SK-N-SH (cell line): ENCODE results near the gene SH2B2. TPM values are rescaled to one million over a fixed set of nuclear protein-coding genes. Genes with fewer than 3 reads are reported as not detected.

Experiments used
- CTCF ChIA-PET: fragments of 300-600, 350-600 bp; formaldehyde crosslinking; extraction: SDS; loops from one replicate; lab custom pipeline; 2021; lab: Yijun Ruan, JAX
- POLR2A ChIA-PET: fragments of 350-600 bp; sonication (Branson Sonifier 250); formaldehyde crosslinking; extraction: SDS; loops from one replicate; lab custom pipeline; 2020; ENCODE audit warnings: antibody characterized with exemption, inconsistent platforms; lab: Yijun Ruan, JAX
- DNase-seq: peaks from one replicate; pipeline ENCODE4 v3.0.0; 2012
- H2AFZ ChIP-seq: fragments of 200-600 bp; sonication (generic); 2 replicates; pipeline ENCODE4 v1.8.1; 2016; ENCODE audit warnings: antibody characterized with exemption, mild to moderate bottlenecking, low read depth
- H3F3A ChIP-seq: fragments of 200-600 bp; sonication (generic); replicated peaks from 2 replicates; pipeline ENCODE3; 2016; ENCODE audit warnings: antibody characterized with exemption, mild to moderate bottlenecking; ENCODE audit not compliant: insufficient read depth
- H3K27ac ChIP-seq, 2 experiments: fragments of 200-500 bp in 1 of 2; fragments of 200-600 bp in 1 of 2; sonication (Bioruptor generic) in 1 of 2; sonication (generic), shearing (Covaris generic) in 1 of 2; 2 replicates each; pipeline versions ENCODE4 v1.5.1 to v1.6.1; 2014 to 2016; ENCODE audit warnings: low read depth in 2 of 2, inconsistent platforms in 1 of 2, low read length in 1 of 2, mild to moderate bottlenecking in 1 of 2, mixed read lengths in 1 of 2
- H3K27me3 ChIP-seq: fragments of 200-600 bp; sonication (generic), shearing (Covaris generic); 2 replicates; pipeline ENCODE4 v1.6.1; 2016; ENCODE audit warnings: mixed run types; ENCODE audit not compliant: insufficient read depth
- H3K36me3 ChIP-seq, 2 experiments: fragments of 200-500 bp in 1 of 2; fragments of 200-600 bp in 1 of 2; sonication (Bioruptor generic) in 1 of 2; sonication (generic) in 1 of 2; replicated peaks in 1 of 2; 2 replicates each; pipeline versions ENCODE3 to v1.5.1; 2014 to 2016; ENCODE audit warnings: low read length in 1 of 2, mild to moderate bottlenecking in 1 of 2; ENCODE audit not compliant: insufficient read depth in 2 of 2, control insufficient read depth in 1 of 2
- H3K4me1 ChIP-seq, 2 experiments: fragments of 200-500 bp in 1 of 2; fragments of 200-600 bp in 1 of 2; sonication (Bioruptor generic) in 1 of 2; sonication (generic), shearing (Covaris generic) in 1 of 2; 2 replicates each; pipeline versions ENCODE4 v1.5.1 to v1.6.1; 2014 to 2016; ENCODE audit warnings: low read depth in 1 of 2, low read length in 1 of 2, mixed run types in 1 of 2; ENCODE audit not compliant: insufficient read depth in 2 of 2, control insufficient read depth in 1 of 2
- H3K4me2 ChIP-seq: fragments of 200-600 bp; sonication (generic), shearing (Covaris generic); 2 replicates; pipeline ENCODE4 v1.6.1; 2017; ENCODE audit warnings: mixed run types
- H3K4me3 ChIP-seq, 2 experiments: fragments of 200-500 bp in 1 of 2; fragments of 200-600 bp in 1 of 2; sonication (Bioruptor generic) in 1 of 2; sonication (generic), shearing (Covaris generic) in 1 of 2; 2 replicates each; pipeline versions ENCODE4 v1.5.1 to v1.8.1; 2014 to 2016; ENCODE audit warnings: low read depth in 2 of 2, inconsistent platforms in 1 of 2, low read length in 1 of 2, mild to moderate bottlenecking in 1 of 2, mixed read lengths in 1 of 2, moderate library complexity in 1 of 2
- H3K79me2 ChIP-seq: fragments of 200-600 bp; sonication (generic); 2 replicates; pipeline ENCODE4 v1.8.1; 2017; ENCODE audit warnings: mild to moderate bottlenecking; ENCODE audit not compliant: insufficient read depth
- H3K9ac ChIP-seq: fragments of 200-600 bp; sonication (generic); 2 replicates; pipeline ENCODE4 v1.6.1; 2017; ENCODE audit warnings: mixed run types
- H3K9me2 ChIP-seq: fragments of 200-600 bp; sonication (generic); 2 replicates; pipeline ENCODE4 v1.6.1; 2017; ENCODE audit warnings: mixed run types
- H3K9me3 ChIP-seq: fragments of 200-600 bp; sonication (generic); 2 replicates; pipeline ENCODE4 v1.6.1; 2017; ENCODE audit warnings: mixed run types, mild to moderate bottlenecking, moderate library complexity
- H4K20me1 ChIP-seq: fragments of 200-600 bp; sonication (generic); 2 replicates; pipeline ENCODE4 v1.6.1; 2017; ENCODE audit warnings: mild to moderate bottlenecking, mixed run types; ENCODE audit not compliant: insufficient read depth
- CHD2 ChIP-seq: fragments of 150-350 bp; IDR thresholded peaks from 2 replicates; pipeline ENCODE4 v1.6.1; 2018; ENCODE audit warnings: low read length; ENCODE audit not compliant: partially characterized antibody
- ELF1 ChIP-seq: IDR thresholded peaks from 2 replicates; pipeline ENCODE4 v1.4.0; 2012
- EZH2phosphoT487 ChIP-seq: fragments of 200-600 bp; sonication (generic); IDR thresholded peaks from 2 replicates; pipeline ENCODE4 v1.6.1; 2017; ENCODE audit warnings: low read depth, mixed run types, mild to moderate bottlenecking, antibody characterized with exemption, moderate library complexity, borderline replicate concordance
- FOXJ3 ChIP-seq: sonication (generic); formaldehyde crosslinking; IDR thresholded peaks from 2 replicates; pipeline ENCODE4 v1.5.1; 2020; ENCODE audit warnings: mild to moderate bottlenecking, missing genetic modification reagents
- MXI1 ChIP-seq: IDR thresholded peaks from 2 replicates; pipeline ENCODE4 v1.6.1; 2012; ENCODE audit warnings: mild to moderate bottlenecking, low read depth, low read length, improper control_type of control experiment
- NRF1 ChIP-seq: IDR thresholded peaks from 2 replicates; pipeline ENCODE4 v1.6.1; 2012; ENCODE audit warnings: low read depth, mild to moderate bottlenecking, low read length
- POLR2AphosphoS5 ChIP-seq: IDR thresholded peaks from 2 replicates; pipeline ENCODE4 v1.6.1; 2012; ENCODE audit warnings: low read depth, low read length
- TAF1 ChIP-seq: IDR thresholded peaks from 2 replicates; pipeline ENCODE4 v1.6.1; 2012; ENCODE audit warnings: low read depth, mild to moderate bottlenecking, low read length, moderate library complexity, borderline replicate concordance
- TEAD4 ChIP-seq: IDR thresholded peaks from 2 replicates; pipeline ENCODE4 v1.4.0; 2012; ENCODE audit warnings: mild to moderate bottlenecking, borderline replicate concordance; ENCODE audit not compliant: insufficient read depth
- YY1 ChIP-seq: IDR thresholded peaks from 2 replicates; pipeline ENCODE4 v1.4.0; 2012; ENCODE audit warnings: low read depth, mild to moderate bottlenecking
- WGBS: methylation state at CpG from one replicate; pipeline ENCODE4 v1.1.6; 2017; ENCODE audit warnings: low lambda C conversion rate; 5-methylcytosine and 5-hydroxymethylcytosine counted together
- polyA plus RNA-seq, 3 experiments: library from polyadenylated mRNA; depleted of rRNA; stranded (reverse); fragments of >200 nt; gene quantifications; 2 replicates each; pipeline ENCODE4 v1.2.3, GENCODE V29; 2012
- TF ChIP-seq, protein P1 (sequence below): IDR thresholded peaks from 2 replicates; pipeline ENCODE4 v1.4.0; 2012; ENCODE audit warnings: low read depth, borderline replicate concordance
- TF ChIP-seq, protein P2 (sequence below): IDR thresholded peaks from 2 replicates; pipeline ENCODE4; 2012

The SH2B2 gene
- polyA plus RNA-seq, 1 of the 3 experiments (the other 2 are of a cell fraction), result 4.7 TPM

DNA sequence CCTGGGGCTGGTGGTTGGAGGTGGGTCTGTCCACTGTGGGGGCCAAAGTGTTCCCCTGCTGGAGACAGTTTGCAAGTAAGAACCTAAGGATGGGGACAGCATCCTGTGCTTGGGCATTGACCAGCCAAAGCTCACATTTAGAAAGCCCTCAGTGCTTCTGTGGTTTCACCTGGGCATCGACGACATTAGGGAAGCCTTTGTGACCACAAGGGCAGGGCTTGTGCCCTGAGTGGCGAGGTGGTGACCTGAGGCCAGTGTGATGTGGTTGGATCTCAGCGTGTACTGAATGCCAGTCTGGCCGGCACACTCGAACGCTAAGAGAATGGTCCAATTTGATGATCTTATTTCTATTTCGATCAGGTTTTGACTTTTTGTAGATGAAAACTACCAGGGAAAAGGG, 32.1 kb upstream of the SH2B2 start:
- H3K9ac ChIP-seq, result no peak overlapping the region
- H2AFZ ChIP-seq, result no peak overlapping the region
- H3K9me2 ChIP-seq, result no peaks in the 10 kb centered on the region
- H3K27ac ChIP-seq, result no peak overlapping the region
- no peaks in the 10 kb centered on the region for H3K9me3 ChIP-seq
- no peaks in the 10 kb centered on the region for H3K79me2 ChIP-seq
- ChIA-PET POLR2A (no interaction called here), CTCF (interaction anchor here (0.6 to 9.3 kb wide), 8 partner anchors 16 to 815 kb away, joined by 3 to 85 read pairs (median 4); no protein-coding TSS in a partner anchor)
- H3F3A ChIP-seq, result no peaks in the 10 kb centered on the region
- TF ChIP-seq FOXJ3 (CRISPR knock-in tag) (no peak), MXI1 (no peak), TEAD4 (no peak), CHD2 (no peak), POLR2AphosphoS5 (no peak), NRF1 (no peak)
- TF ChIP-seq, protein P1, sequence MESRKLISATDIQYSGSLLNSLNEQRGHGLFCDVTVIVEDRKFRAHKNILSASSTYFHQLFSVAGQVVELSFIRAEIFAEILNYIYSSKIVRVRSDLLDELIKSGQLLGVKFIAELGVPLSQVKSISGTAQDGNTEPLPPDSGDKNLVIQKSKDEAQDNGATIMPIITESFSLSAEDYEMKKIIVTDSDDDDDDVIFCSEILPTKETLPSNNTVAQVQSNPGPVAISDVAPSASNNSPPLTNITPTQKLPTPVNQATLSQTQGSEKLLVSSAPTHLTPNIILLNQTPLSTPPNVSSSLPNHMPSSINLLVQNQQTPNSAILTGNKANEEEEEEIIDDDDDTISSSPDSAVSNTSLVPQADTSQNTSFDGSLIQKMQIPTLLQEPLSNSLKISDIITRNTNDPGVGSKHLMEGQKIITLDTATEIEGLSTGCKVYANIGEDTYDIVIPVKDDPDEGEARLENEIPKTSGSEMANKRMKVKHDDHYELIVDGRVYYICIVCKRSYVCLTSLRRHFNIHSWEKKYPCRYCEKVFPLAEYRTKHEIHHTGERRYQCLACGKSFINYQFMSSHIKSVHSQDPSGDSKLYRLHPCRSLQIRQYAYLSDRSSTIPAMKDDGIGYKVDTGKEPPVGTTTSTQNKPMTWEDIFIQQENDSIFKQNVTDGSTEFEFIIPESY, result no peak
- H3K4me2 ChIP-seq, result no peak overlapping the region
- peaks cover 0 to 9% of the 10 kb centered on the region in 2 experiments for H3K36me3 ChIP-seq
- no peak for DNase-seq
- 86% methylated on average over 8 of the region's 8 CpGs for WGBS
- H3K4me1 ChIP-seq, result peaks cover 0 to 50% of the 10 kb centered on the region in 2 experiments; a peak in 2 of 4 replicates
- no peaks in the 10 kb centered on the region for H4K20me1 ChIP-seq
- H3K4me3 ChIP-seq, result no peak overlapping the region
- no peaks in the 10 kb centered on the region for H3K27me3 ChIP-seq

DNA sequence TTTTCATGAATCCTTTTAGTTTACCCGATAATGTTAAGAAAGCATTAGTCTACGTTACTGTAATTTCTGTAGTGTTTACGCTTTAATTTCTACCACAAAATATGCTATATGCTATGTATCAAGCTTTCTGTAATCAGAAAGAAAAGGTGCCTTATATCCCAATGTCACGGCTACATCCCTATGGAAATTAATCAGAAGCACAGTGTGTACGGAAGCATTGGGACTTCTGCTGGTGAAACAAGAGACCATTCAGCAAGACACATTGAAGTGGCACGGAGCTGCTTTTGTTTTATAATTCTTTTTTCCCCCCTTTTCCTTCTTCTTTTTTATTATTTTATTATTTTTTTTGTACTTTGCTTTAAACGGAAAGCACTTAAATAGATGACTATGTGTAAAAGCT, 31.2 kb upstream of the SH2B2 start:
- H3K4me3 ChIP-seq, result no peak overlapping the region
- H3K9ac ChIP-seq, result no peak overlapping the region
- H3K36me3 ChIP-seq, result peaks cover 0 to 2% of the 10 kb centered on the region in 2 experiments
- no peak overlapping the region for H3K4me2 ChIP-seq
- no peaks in the 10 kb centered on the region for H3K9me3 ChIP-seq
- WGBS, result 96% methylated on average over 7 of the region's 7 CpGs
- H3K27ac ChIP-seq, result no peak overlapping the region
- H3K4me1 ChIP-seq, result peaks cover 0 to 43% of the 10 kb centered on the region in 2 experiments; a peak in 2 of 4 replicates
- H3K27me3 ChIP-seq, result no peaks in the 10 kb centered on the region
- POLR2A ChIA-PET, result no interaction called here
- H3F3A ChIP-seq, result no peaks in the 10 kb centered on the region
- no peak overlapping the region for H2AFZ ChIP-seq
- H3K79me2 ChIP-seq, result no peaks in the 10 kb centered on the region
- H4K20me1 ChIP-seq, result no peaks in the 10 kb centered on the region
- no peaks in the 10 kb centered on the region for H3K9me2 ChIP-seq
- TF ChIP-seq TAF1 (no peak), YY1 (no peak), EZH2phosphoT487 (no peak), ELF1 (no peak), POLR2AphosphoS5 (no peak), TEAD4 (no peak)
- TF ChIP-seq, protein P1, result no peak
- TF ChIP-seq, protein P2, sequence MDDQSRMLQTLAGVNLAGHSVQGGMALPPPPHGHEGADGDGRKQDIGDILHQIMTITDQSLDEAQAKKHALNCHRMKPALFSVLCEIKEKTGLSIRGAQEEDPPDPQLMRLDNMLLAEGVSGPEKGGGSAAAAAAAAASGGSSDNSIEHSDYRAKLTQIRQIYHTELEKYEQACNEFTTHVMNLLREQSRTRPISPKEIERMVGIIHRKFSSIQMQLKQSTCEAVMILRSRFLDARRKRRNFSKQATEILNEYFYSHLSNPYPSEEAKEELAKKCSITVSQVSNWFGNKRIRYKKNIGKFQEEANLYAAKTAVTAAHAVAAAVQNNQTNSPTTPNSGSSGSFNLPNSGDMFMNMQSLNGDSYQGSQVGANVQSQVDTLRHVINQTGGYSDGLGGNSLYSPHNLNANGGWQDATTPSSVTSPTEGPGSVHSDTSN, result no peak
- CTCF ChIA-PET, result interaction anchor here (0.5 to 9.3 kb wide), 8 partner anchors 15 to 713 kb away, joined by 3 to 85 read pairs (median 4); no protein-coding TSS in a partner anchor
- DNase-seq, result no peak
